HG02885 (cell line): ENCODE results near the gene DGKG.

Source experiments
- ATAC-seq: cut with Tn5 transposase; IDR thresholded peaks from one replicate; pipeline ENCODE4 v1.9.1; 2021; ENCODE audit warnings: mild to moderate bottlenecking; ENCODE audit not compliant: unreplicated experiment, poor library complexity

Gene DGKG

GRCh38 chr3:186152889-186153292 lies 209.1 kb downstream of the DGKG start:
- ATAC-seq, result peak; percentile 87

GRCh38 chr3:186152361-186152798 lies 209.7 kb downstream of the DGKG start:
- peak; percentile 15 for ATAC-seq

GRCh38 chr3:186151077-186151971 lies 210.7 kb downstream of the DGKG start:
- ATAC-seq, result no peak

GRCh38 chr3:186150041-186150830 lies 211.8 kb downstream of the DGKG start:
- no peak for ATAC-seq

GRCh38 chr3:186149319-186149960 lies 212.6 kb downstream of the DGKG start:
- no peak for ATAC-seq

GRCh38 chr3:186144257-186144656 lies 217.8 kb downstream of the DGKG start:
- no peak for ATAC-seq

GRCh38 chr3:186143250-186143649 lies 218.8 kb downstream of the DGKG start:
- no peak for ATAC-seq

- ATAC-seq, result no peak
These were observed 219.6 kb downstream of the DGKG start for GRCh38 chr3:186142393-186142932.

- ATAC-seq, result no peak
These were observed 220.2 kb downstream of the DGKG start for GRCh38 chr3:186141790-186142189.

- ATAC-seq, result no peak
These were observed 223.6 kb downstream of the DGKG start for GRCh38 chr3:186138272-186138981.

- no peak for ATAC-seq
These were observed 224.9 kb downstream of the DGKG start for GRCh38 chr3:186137051-186137685.

- no peak for ATAC-seq
These were observed 228.1 kb downstream of the DGKG start for GRCh38 chr3:186133980-186134379.

- no peak for ATAC-seq
These were observed 229.5 kb downstream of the DGKG start for GRCh38 chr3:186132487-186132886.

- ATAC-seq, result no peak
These were observed 232.8 kb downstream of the DGKG start for GRCh38 chr3:186129206-186129605.

- ATAC-seq, result no peak
These were observed 233.9 kb downstream of the DGKG start for GRCh38 chr3:186128158-186128557.

- ATAC-seq, result no peak
These were observed 234.6 kb downstream of the DGKG start for GRCh38 chr3:186127463-186127862.

GRCh38 chr3:186125118-186125517 lies 236.9 kb downstream of the DGKG start:
- no peak for ATAC-seq

- ATAC-seq, result no peak
These were observed 237.4 kb downstream of the DGKG start for GRCh38 chr3:186124592-186124991.

GRCh38 chr3:186123012-186123411 lies 239.0 kb downstream of the DGKG start:
- ATAC-seq, result no peak
